ENCODE data around the gene SHH.
A peak's percentile ranks its signal among the peaks of the same experiment; 100 is the strongest.

SHH gene

DNA sequence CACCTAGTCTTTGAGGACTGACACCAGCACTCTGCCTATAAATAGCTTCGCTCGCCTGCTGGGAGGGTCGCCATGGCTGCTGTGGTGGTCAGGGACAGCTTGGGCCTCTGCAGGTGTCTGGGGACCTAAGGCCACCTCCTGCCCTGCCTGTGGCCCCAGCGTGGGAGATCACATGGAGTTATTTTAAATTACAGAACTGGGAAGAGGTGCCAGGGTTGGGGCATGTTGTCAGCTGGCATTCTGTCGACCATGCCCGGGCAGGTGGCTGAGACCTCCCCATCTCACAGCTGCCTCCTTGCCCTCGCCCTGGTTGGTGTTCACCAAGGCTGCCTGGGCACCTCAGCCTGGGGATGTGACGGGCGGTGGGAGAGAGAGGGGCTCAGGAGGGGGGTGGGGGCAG is 18.1 kb downstream of the SHH start:
- no peak for DNase-seq

- no peak for DNase-seq
These were observed 18.5 kb downstream of the SHH start for GRCh38 chr7:155793720-155794119.

DNA sequence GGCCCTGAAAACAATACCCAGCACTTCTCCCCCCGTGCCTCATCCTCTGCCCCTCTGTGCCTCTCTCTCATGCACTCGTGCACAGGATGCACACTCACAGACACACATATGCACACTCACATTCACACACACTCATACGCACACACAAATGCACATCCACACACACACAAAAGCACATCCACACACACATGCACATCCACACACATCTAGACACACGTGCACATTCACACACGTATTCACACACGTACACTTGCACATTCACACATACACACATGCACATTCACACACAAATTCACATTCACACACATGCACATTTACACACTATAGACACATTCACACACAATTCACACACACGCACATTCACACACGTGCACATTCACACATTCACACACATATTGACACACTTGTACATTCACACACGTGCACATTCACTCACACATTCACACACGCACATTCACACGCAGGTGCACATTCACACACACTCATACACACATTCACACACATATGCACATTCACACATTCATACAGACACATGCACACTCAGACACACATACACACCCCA is 19.2 kb downstream of the SHH start:
- DNase-seq, result no peak

DNA sequence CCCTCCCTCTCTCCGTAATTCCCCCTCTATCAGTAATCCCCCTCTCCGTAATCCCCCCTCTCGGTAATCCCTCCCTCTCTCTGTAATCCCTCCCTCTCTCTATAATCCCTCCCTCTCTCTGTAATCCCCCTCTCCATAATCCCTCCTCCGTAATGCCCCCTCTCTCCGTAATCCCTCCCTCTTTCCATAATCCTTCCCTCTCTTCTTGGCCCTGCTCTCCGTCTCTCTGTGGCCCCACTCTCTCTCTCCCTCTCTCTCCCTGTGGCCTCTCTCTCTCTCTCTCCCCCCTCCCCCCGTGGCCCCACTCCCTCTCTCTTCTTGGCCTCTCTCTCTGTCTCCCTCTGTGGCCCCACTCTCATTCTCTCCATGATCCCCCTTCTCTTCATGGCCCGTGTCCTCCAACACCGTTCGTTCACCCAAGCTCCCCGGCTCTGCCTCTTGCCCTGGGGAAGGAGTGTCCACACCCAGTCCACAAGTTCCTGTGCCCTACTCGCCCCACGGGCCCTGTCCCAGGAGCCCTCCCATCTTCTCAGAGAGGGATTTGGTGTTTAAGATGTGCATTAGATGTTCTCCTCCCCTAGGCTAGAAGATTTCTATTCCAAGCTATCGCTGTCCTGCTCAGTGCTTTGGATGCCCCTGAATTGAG is 19.8 kb downstream of the SHH start:
- DNase-seq, result no peak

DNA sequence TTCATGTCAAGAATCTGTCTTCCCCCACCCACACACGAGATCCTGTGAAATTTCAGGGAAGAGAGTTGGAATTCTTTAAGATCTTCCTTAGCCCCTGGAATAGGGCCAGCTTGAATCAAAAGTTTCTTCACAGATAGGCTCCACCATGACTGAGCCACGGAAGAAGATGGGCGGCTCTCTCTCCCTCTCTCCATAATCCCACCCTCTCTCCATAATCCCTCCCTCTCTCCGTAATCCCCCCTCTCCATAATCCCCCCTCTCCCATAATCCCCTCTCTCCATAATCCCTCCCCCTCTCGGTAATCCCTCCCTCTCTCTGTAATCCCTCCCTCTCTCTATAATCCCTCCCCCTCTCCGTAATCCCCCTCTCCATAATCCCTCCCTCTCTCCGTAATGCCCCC is 20.4 kb downstream of the SHH start:
- no peak for DNase-seq

DNA sequence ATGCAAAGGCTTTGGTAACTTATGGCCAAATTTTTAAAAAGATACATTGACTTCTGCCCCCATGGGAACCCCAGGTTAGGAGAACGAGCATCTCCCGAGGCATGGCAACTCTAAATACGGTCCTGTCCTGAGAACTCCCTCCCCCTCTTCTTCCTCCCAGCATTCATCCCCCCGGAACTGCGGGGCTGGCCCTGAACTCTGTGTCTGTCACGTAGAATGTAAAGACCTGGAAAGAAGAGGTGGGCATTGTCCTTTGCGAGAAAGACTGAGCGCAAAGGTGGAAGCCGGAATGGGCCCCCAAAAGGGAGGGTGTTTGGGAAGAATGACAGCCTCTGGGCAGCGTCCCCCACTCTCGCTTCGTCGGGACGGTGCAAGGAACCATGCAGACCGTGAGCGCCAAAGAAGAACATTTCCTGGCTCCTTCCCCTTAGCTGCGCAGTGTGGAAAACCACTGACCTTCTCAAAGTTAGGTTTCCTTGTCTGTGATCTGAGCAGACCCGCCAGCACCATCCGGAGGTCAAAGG is 21.0 kb downstream of the SHH start:
- DNase-seq, result no peak

GRCh38 chr7:155790666-155791065 is 21.6 kb downstream of the SHH start:
- DNase-seq, result no peak

- peak in 14 of 58 donors; percentile 11 to 69 (median 32) for DNase-seq
These were observed 23.1 kb downstream of the SHH start for GRCh38 chr7:155789001-155789725.

- no peak for DNase-seq
These were observed 23.7 kb downstream of the SHH start for GRCh38 chr7:155788616-155789000.

DNA sequence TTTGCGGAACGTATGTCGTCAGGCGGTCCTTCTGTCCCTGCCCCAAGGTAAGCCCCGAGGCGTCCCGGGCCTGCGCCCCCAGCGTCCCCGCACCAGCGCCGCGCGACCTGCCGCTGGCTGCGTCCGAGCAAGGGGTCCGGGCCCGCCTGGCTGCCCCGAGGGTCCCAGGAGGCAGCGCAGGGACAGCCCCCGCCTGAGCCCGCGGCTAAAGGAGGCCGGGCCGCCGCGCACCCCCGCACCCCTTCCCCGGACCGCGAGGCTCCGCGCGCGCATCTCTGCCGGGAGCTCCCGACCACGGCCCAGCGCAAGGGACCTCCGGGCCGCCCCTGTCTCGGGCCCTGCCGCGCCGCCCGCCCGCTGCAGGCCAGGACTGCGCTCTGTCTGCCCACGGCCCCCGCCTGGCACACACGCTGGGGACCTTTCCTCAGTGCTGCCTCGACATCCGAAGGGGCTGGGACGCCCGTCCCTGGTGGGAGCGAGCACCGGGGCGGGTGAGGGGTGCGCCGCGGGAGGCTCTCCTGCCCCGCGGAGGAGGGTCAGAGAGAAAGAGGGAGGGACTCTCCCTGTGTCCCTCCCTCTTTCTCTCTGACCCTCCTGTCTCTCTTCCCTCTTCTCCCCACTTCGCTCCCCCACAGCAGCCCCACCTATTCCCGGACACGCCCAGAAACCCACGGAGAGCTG is 25.0 kb downstream of the SHH start:
- DNase-seq, result no peak

DNA sequence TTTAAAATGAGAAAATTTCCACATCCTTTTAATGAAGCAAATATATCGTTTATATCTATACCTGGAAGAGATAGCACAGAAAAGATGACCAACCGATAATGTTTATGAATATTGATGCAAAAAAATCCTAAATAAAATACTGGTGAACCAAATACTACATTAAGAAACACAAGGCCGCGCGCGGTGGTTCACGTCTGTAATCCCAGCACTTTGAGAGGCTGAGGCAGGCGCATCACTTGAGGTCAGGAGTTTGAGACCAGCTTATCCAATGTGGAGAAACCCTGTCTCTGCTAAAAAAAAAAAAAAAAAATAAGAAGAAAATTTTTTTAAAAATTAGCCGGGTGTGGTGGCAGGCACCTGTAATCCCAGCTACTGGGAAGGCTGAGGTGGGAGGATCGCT is 25.8 kb downstream of the SHH start:
- DNase-seq, result no peak

GRCh38 chr7:155785536-155785935 is 26.7 kb downstream of the SHH start:
- no peak for DNase-seq

- no peak for DNase-seq
These were observed 29.8 kb downstream of the SHH start for GRCh38 chr7:155782466-155782865.

DNA sequence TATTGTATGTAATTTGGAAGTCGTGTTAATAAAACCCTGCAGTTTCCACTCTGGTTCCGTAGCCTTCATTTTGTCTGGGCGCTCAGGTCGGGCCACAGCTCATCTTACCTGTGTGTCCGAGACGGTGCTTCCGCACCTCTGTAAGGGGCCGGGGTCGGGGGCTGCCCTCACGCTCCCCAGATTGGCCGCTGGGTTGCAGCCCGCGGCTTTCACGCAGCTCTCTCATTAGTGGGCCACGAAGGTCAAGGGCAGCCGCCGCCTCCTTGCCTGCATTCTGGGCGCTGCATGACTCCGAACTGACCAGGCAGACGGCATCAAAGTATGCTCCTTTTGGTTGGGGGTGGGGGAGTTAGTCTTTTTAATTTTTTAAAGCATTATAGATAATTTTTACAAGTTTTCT is 30.8 kb downstream of the SHH start:
- no peak for DNase-seq

GRCh38 chr7:155780884-155781283 is 31.4 kb downstream of the SHH start:
- no peak for DNase-seq

DNA sequence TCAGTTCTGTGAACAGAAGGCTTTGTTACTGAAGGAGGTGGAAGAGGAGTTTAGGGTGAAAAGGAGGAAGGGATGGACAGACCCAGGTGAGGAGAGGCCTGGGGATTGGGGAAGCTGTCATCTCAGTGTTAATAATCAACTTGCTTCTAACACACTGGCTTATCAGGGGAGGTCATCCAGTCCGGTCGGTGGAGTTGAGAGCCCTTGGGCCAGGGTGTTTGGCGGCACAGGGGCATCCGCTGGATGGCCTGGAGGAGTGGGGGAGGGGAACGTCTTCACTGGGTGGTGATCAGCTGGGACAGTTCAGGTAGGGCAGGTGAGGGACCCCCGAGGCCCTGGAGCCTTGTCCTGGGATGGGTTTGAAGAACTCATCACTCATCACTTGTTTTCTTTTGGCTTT is 33.9 kb downstream of the SHH start:
- no peak for DNase-seq

DNA sequence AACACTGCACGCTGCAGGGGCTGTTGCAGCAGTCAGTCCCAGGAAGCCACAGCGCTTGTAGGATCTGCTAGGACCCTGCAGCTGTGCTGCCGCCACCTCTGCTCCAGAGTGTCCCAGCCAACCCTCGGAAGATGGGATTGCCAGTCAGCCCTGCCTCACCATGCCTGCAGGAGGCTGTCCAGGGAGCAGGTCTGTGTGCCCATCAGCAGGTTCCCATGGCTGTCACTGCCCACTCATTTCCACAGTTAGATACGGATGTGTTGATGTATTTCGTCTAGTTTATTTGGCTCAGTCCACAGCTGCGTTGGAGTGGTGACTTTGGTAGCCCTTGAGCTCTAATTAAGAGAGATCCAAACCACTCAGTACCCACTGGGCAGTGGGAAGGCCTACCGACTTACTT is 35.7 kb downstream of the SHH start:
- no peak for DNase-seq

DNA sequence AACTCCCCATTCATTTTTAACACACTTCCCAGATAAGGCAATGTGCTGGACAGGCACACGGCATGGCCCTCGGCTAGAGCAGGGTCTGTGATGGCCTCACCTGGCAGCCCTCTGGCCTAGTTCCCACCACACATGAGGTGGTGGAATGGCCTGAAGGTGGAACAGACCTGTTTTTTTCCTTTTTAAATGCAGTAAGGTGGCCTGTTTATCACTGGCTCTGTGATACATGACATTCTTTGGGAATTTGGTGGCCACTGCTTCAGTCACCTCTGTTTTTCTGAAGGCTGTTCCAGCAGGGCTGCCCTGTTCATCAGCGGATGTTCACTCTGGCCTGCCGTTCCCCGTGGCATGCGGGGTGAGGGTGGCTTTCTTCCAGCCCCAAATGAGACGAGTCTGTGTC is 36.6 kb downstream of the SHH start:
- DNase-seq, result no peak

GRCh38 chr7:155774947-155775346 is 37.3 kb downstream of the SHH start:
- DNase-seq, result no peak

DNA sequence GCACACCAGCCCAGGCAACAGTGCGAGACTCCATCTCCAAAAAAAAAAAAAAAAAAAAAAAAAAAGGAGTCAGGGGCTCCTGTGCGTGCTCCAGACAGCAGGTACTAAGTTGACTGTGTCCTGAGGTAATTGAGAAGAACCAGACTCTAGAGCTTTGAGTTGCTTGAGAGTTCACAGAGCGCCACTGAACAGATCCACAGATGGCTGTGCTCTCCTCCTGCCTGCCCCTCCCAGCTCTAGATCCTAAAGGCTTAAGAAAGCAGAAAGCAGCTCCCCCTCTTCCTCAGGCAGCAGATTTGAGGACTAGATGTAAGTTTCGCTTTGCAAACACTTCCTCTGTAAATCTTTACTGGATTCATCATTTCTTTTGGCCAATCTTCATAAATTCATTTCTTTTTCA is 38.7 kb downstream of the SHH start:
- no peak for DNase-seq

DNA sequence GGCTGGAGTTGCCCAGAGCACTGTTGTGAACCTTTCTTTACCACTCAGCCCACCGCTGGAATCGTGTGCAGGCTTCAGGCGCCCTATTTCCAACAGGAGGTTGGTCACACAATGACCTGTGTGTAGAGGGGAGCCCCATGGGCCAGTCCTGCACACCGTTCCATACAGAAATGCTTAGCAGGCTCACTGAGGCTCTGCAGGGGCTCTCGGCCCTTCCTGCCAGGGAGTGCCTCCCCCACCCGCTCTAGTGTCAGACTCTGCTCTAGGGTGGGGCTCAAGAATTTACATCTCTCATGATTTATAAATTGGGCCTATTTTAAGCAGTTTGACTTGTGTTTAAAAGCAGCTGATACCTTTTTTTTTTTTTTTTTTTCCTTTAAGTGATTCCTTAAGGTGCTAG is 42.0 kb downstream of the SHH start:
- no peak for DNase-seq

DNA sequence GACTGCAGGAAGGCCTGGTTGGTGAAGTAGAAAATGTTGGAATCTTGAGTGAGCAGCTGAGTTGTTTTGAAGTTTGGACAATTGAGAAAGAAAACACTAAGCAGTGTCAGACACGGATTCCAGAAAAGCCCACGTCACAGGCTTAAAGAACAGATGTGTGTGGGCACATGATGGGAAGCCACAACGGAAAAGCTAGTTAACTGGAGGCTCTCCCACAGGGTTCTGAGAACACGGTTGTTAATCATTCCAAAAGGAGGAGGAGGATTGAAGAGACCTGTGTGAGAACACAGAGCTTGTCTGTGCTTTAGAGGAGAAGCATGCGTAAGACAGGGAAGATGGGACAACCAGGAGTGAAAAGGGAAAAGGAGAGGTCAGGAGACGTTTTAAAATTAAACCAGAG is 42.6 kb downstream of the SHH start:
- peak in 17 of 58 donors; percentile 19 to 73 (median 48) for DNase-seq
